ENCODE measurements around the gene PPP1CB. TPM values are rescaled to one million over a fixed set of nuclear protein-coding genes. Genes with fewer than 3 reads are reported as not detected.
"Not testable (repeated sequence)": the region's sequence is repeated elsewhere in the genome, so short reads cannot be mapped to it uniquely, and the experiment has no call there.

The PPP1CB gene
- total RNA-seq, 1 donor from 2014 or later: 373 TPM

- DNase-seq (ENCODE audit: low spot score): no peak
Observed at GRCh38 chr2:28778392-28778791, 26.8 kb downstream of the PPP1CB start.

DNA sequence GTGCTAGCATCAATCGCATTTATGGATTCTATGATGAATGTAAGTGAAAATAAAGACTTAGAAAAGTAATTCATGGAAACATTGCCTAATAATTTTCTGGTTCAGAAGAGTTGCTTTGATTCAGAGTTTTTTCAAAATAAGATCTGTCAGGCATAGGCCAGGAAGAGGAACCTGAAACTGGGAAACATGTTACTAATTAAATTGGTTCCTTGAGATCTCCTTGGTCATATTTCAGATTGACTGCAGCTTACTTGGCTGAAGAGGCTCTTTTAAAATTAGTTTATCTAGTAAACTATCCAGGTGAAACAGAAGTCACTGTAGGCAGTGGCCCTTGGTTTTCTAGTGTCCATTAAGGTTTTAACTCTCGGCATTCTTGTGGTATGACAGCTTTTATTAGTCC, 27.4 kb downstream of the PPP1CB start:
- no peak for DNase-seq (ENCODE audit: low spot score)

- no peak for DNase-seq (ENCODE audit: low spot score)
Observed at GRCh38 chr2:28780496-28780895, 28.9 kb downstream of the PPP1CB start.

DNA sequence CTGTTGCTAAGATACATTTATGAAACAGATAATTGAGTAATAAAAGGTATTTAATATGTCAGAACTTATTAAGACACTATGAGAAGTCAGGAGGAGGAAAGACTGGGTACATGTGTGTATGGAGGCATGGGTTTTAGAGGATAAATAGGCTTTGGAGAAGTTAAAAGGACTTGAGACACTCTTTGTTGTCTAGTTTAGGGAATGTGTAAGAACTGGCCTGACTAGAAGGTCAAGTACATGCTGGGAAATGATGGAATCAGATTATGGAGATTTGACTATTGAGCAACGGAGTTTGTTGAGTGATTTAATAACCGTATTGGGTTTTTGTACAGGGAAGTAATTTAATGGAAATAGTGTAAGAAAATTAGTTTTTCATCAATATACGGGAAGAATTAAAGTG, 30.8 kb downstream of the PPP1CB start:
- DNase-seq (ENCODE audit: low spot score): no peak

DNA sequence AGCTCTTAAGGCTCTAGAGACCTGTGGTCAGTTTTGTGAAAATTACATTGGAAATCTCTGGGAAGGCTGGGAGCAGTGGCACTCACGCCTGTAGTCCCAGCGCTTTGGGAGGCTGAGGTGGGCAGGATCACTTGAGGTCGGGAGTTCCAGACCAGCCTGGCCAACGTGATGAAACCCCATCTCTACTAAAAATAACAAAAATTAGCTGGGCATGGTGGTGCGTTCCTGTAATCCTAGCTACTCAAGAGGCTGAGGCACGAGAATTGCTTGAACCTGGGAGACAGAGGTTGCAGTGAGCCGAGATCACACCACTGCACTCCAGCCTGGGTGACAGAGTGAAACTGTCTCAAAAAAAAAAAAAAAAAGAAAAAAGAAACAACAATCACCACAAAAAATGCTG, 32.9 kb downstream of the PPP1CB start:
- DNase-seq (ENCODE audit: low spot score): not testable (repeated sequence)

- DNase-seq (ENCODE audit: low spot score): no peak
Observed at GRCh38 chr2:28796620-28797019, 45.0 kb downstream of the PPP1CB start.

- DNase-seq (ENCODE audit: low spot score): no peak
Observed at GRCh38 chr2:28801726-28802125, 50.1 kb downstream of the PPP1CB start.

- DNase-seq (ENCODE audit: low spot score): no peak
Observed at GRCh38 chr2:28802975-28803429, 51.4 kb downstream of the PPP1CB start.

GRCh38 chr2:28809927-28810326, 58.3 kb downstream of the PPP1CB start:
- DNase-seq (ENCODE audit: low spot score): no peak

- DNase-seq (ENCODE audit: low spot score): peak; percentile 56
Observed at GRCh38 chr2:28810384-28811285, 59.0 kb downstream of the PPP1CB start, which contains the start of gene SPDYA. Gene SPDYA (plus strand): TSS chr2:28810834. CDS start chr2:28816015, 5,181 bp downstream.

GRCh38 chr2:28818053-28818452, 66.4 kb downstream of the PPP1CB start:
- no peak for DNase-seq (ENCODE audit: low spot score)

GRCh38 chr2:28821295-28821958, 69.8 kb downstream of the PPP1CB start:
- peak; percentile 61 for DNase-seq (ENCODE audit: low spot score)

DNA sequence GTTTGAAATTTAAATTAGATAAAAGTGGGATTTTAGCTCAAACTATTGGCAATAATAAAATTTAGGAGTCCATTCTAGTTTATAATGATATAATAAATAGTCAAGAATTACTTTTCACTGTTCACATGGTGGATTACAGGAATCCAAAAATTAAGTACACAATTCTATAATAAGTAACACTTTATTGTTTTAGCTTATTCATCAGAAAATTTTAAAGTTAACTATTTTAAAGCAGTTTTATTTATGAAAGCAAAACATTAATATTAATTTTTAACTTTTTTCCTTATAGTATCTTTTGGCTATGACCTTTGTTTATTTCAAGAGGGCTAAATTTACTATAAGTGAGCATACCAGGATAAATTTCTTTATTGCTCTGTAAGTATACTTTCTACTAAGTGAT, 70.4 kb downstream of the PPP1CB start:
- DNase-seq (ENCODE audit: low spot score): no peak

DNA sequence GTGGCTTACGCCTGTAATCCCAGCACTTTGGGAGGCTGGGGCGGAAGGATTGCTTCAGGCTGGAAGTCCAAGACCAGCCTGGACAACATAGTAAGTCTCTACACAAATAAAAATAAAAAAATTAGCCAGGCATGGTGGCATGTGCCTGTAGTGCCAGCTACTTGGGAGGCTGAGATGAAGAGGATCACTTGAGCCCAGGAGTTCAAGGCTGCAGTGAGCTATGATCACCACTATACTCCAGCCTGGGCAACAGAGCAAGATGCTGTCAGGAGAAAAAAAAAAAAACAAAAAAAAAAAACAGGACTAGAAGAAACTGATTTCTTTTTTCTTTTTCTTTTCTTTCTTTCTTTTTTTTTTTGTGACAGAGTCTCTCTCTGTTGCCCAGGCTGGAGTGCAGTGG, 72.6 kb downstream of the PPP1CB start:
- DNase-seq (ENCODE audit: low spot score): no peak

- no peak for DNase-seq (ENCODE audit: low spot score)
Observed at GRCh38 chr2:28824870-28825269, 73.2 kb downstream of the PPP1CB start.

- DNase-seq (ENCODE audit: low spot score): no peak
Observed at GRCh38 chr2:28828382-28828781, 76.8 kb downstream of the PPP1CB start.

GRCh38 chr2:28833740-28834470, 82.3 kb downstream of the PPP1CB start:
- DNase-seq (ENCODE audit: low spot score): no peak

- DNase-seq (ENCODE audit: low spot score): no peak
Observed at GRCh38 chr2:28835781-28836180, 84.2 kb downstream of the PPP1CB start.

GRCh38 chr2:28838971-28839370, 87.3 kb downstream of the PPP1CB start:
- DNase-seq (ENCODE audit: low spot score): no peak

DNA sequence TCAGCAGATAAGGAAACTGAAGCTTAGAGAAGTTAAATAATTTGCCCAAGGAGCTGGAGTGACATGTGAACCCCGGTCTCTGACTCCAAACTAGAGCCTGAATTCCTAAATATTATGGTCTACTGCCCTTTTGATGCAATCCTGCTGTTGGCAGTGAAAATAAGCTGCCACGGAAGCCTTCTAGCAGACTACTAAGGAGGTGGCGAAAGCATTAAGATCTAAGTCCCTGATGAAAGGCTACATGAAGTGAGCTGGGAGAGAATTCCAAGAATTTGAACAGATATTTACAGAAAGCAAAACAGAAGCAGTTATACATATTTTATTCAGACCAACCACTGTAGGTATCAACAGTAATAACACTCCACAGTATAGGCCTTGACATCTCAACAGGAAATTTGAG, 90.4 kb downstream of the PPP1CB start:
- no peak for DNase-seq (ENCODE audit: low spot score)

Measured in ureter (tissue), 1 donor.